ENCODE measurements around the gene SSMEM1.
A peak's percentile ranks its signal among the peaks of the same experiment; 100 is the strongest.

Gene SSMEM1

GRCh38 chr7:130196476-130196875 lies 11.2 kb upstream of the SSMEM1 start:
- peaks cover 91% of the 10 kb centered on the region for H3K36me3 Mint-ChIP-seq (ENCODE audit: low read depth)
- no peaks in the 10 kb centered on the region for H3K9me3 Mint-ChIP-seq
- peaks cover 12% of the 10 kb centered on the region for H3K4me1 Mint-ChIP-seq (ENCODE audit: low read depth)
- peak overlapping the region; percentile 9 for H3K27ac Mint-ChIP-seq
- no peak overlapping the region for H3K4me3 Mint-ChIP-seq
- no peaks in the 10 kb centered on the region for H3K27me3 Mint-ChIP-seq
- no peak for DNase-seq

DNA sequence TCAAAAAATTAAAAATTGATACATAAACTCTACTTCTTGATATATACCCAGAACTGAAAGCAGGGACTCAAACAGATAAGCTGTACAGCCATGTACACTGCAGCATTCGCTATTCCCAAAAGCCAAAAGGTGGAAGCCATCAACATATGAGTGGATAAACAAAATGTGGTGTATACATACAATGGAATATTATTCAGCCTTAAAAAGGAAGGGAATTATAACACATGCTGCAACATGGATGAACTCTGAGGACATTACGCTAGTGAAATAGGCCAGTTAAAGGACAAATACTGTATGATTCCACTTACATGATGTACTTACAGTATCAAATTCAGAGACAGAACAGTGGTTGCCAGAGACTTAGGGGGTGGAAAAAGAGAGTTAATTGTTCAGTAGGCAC lies 10.6 kb upstream of the SSMEM1 start:
- no peak overlapping the region for H3K4me3 Mint-ChIP-seq
- H3K27ac Mint-ChIP-seq = no peak overlapping the region
- H3K36me3 Mint-ChIP-seq (ENCODE audit: low read depth) = peaks cover 91% of the 10 kb centered on the region
- H3K27me3 Mint-ChIP-seq = no peaks in the 10 kb centered on the region
- no peak for DNase-seq
- H3K9me3 Mint-ChIP-seq = no peaks in the 10 kb centered on the region
- H3K4me1 Mint-ChIP-seq (ENCODE audit: low read depth) = peaks cover 16% of the 10 kb centered on the region

GRCh38 chr7:130201796-130202195 lies 5.9 kb upstream of the SSMEM1 start:
- Mint-ChIP-seq H3K27ac (no peak overlapping the region), H3K4me3 (no peak overlapping the region), H3K27me3 (no peaks in the 10 kb centered on the region), H3K4me1 (ENCODE audit: low read depth) (peaks cover 42% of the 10 kb centered on the region), H3K9me3 (no peaks in the 10 kb centered on the region), H3K36me3 (ENCODE audit: low read depth) (peaks cover 80% of the 10 kb centered on the region)
- DNase-seq = no peak

GRCh38 chr7:130205084-130205947 lies 2.3 kb upstream of the SSMEM1 start, which contains the start of gene TMEM209:
TSS of gene TMEM209 (minus strand) at chr7:130205406. CDS start at chr7:130205375, 31 bp downstream.
- Mint-ChIP-seq H3K27ac (peak within 1 kb of the TSS; percentile 100), H3K4me3 (peak within 1 kb of the TSS; percentile 99), H3K36me3 (ENCODE audit: low read depth) (peaks cover 47% of the 10 kb centered on the region), H3K9me3 (no peaks in the 10 kb centered on the region), H3K27me3 (no peaks in the 10 kb centered on the region), H3K4me1 (ENCODE audit: low read depth) (peaks cover 33% of the 10 kb centered on the region)
- peak; percentile 94 for DNase-seq

DNA sequence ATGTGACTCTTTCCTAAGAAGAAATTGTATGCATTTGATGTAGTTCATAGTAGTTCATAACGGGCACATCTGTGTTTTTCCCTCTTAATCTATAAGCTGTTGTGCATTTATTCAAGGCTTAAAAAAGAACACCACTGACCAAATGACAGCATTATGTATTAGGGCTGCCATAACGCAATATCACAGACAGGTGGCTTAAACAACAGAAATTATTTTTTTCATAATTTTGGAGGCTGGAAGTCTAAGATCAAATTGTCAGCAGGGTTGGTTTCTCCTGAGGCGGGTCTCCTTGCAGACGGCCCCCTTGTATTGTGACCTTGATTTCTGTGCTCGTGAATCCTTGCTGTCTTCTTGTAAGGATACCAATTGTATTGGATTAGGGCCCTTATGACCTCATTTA lies 627 bp upstream of the SSMEM1 start:
- H3K4me1 Mint-ChIP-seq (ENCODE audit: low read depth) = peaks cover 26% of the 10 kb centered on the region
- H3K27ac Mint-ChIP-seq = no peak overlapping the region
- no peak for DNase-seq
- peaks cover 32% of the 10 kb centered on the region for H3K36me3 Mint-ChIP-seq (ENCODE audit: low read depth)
- no peak overlapping the region for H3K4me3 Mint-ChIP-seq
- H3K9me3 Mint-ChIP-seq = no peaks in the 10 kb centered on the region
- H3K27me3 Mint-ChIP-seq = peaks cover 5% of the 10 kb centered on the region

DNA sequence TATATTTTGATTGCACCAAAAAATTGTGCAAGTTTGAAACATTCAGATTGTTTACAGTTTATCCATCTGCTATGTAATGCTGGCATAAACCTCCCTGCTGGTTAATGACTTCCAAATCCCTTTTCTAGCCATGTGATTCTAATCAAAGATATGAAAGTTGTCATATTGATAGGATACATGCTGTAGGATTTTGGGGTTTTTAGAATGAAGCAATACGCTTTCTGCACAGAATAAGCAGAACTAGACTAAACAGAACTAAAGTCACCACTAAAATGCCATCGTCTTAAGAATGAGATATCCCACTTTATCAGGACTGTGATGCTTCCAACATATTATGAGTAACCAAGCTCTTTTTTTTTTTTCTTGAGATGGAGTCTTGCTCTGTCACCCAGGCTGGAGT lies 856 bp downstream of the SSMEM1 start:
- H3K9me3 Mint-ChIP-seq = no peaks in the 10 kb centered on the region
- H3K4me3 Mint-ChIP-seq = no peak overlapping the region
- peaks cover 17% of the 10 kb centered on the region for H3K36me3 Mint-ChIP-seq (ENCODE audit: low read depth)
- DNase-seq = no peak
- H3K27me3 Mint-ChIP-seq = peaks cover 8% of the 10 kb centered on the region
- peaks cover 17% of the 10 kb centered on the region for H3K4me1 Mint-ChIP-seq (ENCODE audit: low read depth)
- no peak overlapping the region for H3K27ac Mint-ChIP-seq

DNA sequence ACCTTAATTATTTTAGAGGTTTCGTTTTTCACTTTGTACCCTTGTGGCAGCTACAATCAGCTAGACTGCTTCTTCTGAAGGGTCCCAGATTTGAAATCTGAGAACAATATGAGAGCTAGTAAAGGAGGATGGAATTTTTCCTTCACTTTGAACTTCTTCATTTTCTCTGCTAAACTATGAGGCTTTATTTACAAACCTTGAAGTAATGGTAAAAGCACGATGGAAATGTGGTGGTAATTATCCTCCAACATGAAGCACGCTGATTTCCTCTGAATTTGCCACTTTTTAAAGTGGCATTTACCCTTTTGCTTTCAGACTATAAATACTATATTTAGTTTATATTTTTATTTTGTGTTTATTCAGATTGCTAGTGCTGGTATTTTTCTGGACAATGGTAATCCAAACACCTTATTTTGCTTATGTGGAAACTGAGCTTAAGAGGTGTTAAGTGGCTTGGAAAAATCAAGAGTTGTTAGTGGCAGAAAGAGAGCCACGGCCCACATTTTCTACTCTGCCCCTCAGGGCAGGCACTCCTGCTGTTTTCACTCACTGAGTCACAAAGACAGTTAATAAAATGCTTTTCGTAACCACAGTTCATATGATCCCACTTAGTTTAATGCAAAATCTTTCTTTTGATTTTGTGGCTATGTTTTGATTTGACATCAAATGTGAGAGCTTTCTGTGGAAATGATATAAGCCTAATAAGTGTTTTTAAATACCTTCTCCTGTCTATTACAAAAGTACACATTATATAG lies 2.7 kb downstream of the SSMEM1 start:
- Mint-ChIP-seq H3K36me3 (ENCODE audit: low read depth) (peaks cover 2% of the 10 kb centered on the region), H3K4me3 (no peak overlapping the region), H3K27me3 (peaks cover 12% of the 10 kb centered on the region), H3K4me1 (ENCODE audit: low read depth) (peaks cover 4% of the 10 kb centered on the region), H3K9me3 (no peaks in the 10 kb centered on the region), H3K27ac (no peak overlapping the region)
- no peak for DNase-seq

GRCh38 chr7:130213828-130214227 lies 6.2 kb downstream of the SSMEM1 start:
- Mint-ChIP-seq H3K9me3 (no peaks in the 10 kb centered on the region), H3K27me3 (peaks cover 12% of the 10 kb centered on the region), H3K4me3 (no peak overlapping the region), H3K36me3 (ENCODE audit: low read depth) (no peaks in the 10 kb centered on the region), H3K4me1 (ENCODE audit: low read depth) (no peaks in the 10 kb centered on the region), H3K27ac (no peak overlapping the region)
- no peak for DNase-seq

- Mint-ChIP-seq H3K36me3 (ENCODE audit: low read depth) (no peaks in the 10 kb centered on the region), H3K27ac (no peak overlapping the region), H3K4me3 (no peak overlapping the region), H3K27me3 (peaks cover 12% of the 10 kb centered on the region), H3K4me1 (ENCODE audit: low read depth) (no peaks in the 10 kb centered on the region), H3K9me3 (no peaks in the 10 kb centered on the region)
- no peak for DNase-seq
Observed at GRCh38 chr7:130216025-130216424, 8.4 kb downstream of the SSMEM1 start.

DNA sequence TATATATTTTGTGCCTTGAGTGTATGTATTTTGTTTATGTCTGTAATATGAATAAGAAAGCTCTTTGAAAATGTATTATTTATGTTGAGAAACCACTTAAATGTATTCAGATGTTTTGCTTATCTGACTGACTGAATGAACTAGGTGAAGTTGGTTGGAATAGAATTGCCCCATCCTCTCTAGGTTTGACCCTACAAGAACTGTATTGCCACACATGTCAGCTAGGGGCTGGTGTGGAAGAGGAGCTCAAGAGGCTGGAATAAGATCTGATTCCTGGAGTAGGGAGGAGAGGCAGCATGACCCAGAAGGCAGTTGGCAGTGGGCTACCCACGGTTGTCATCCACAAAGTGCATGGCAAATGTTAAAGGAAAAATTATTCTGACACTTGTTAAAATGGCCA lies 9.1 kb downstream of the SSMEM1 start:
- Mint-ChIP-seq H3K36me3 (ENCODE audit: low read depth) (no peaks in the 10 kb centered on the region), H3K27ac (no peak overlapping the region), H3K4me3 (no peak overlapping the region)

DNA sequence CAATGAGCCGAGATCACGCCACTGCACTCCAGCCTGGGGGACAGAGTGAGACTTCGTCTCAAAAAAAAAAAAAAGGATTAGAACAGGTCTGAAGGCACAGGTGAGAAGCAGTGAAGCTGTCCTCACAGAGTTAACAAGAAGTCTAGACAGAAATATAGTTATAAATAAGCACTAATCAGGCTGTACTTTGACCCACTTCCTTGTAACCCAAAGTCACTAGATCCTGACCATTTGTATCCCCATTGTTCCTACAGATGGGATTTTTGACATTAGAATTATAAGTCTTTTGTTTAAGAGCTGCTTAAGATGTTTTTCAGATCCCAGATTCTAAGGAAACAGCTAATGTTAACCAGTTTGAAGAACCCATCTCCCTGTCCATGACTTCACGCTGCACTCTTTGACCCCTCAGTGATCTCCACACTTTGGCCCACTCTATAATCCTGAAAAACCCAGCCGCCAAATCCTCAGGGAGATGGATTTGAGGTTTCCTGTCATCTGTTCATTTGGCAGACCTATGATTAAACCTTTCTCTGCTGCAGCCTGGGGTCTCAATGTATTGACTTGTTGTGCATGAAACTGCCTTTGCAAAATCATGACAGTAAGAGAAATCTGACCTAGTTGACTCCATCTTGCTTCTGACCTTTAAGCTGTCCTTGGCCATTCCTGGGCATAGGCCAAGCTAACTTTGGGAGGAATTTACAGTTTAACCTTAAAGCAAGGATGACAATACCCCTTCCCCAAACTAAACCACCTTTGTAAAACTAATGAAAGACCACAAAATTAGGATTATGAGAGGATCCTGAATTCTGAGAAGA lies 11.4 kb downstream of the SSMEM1 start:
- Mint-ChIP-seq H3K4me3 (no peak overlapping the region), H3K27ac (no peak overlapping the region), H3K9me3 (no peaks in the 10 kb centered on the region)

More for the DNA sequence above, 9.1 kb downstream of the SSMEM1 start:
- H3K9me3 Mint-ChIP-seq = no peaks in the 10 kb centered on the region
- peaks cover 9% of the 10 kb centered on the region for H3K27me3 Mint-ChIP-seq
- DNase-seq = no peak
- H3K4me1 Mint-ChIP-seq (ENCODE audit: low read depth) = no peaks in the 10 kb centered on the region

DNA sequence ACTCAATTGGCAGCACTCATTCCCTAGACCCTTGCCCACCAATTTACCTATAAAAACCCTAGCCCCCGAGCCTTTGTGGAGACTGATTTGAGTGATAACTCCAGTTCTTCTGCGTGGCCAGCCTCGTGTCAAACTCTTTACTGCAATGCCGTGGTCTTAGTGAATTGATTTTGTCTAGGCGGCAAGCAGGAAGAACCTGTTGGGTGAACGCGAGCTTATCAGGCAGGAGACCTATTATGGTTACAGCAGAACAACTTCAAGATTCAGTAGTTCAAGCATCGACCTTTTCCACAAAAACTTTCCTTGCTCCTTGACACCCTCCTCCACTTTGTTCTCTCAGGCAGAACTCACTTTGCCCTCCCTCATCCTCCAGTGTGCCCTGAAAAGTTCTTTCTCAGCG lies 12.2 kb downstream of the SSMEM1 start:
- Mint-ChIP-seq H3K27ac (no peak overlapping the region), H3K9me3 (no peaks in the 10 kb centered on the region), H3K4me3 (no peak overlapping the region), H3K4me1 (ENCODE audit: low read depth) (no peaks in the 10 kb centered on the region), H3K27me3 (no peaks in the 10 kb centered on the region), H3K36me3 (ENCODE audit: low read depth) (no peaks in the 10 kb centered on the region)
- DNase-seq = no peak

More for the DNA sequence above, 11.4 kb downstream of the SSMEM1 start:
- Mint-ChIP-seq H3K36me3 (ENCODE audit: low read depth) (no peaks in the 10 kb centered on the region), H3K4me1 (ENCODE audit: low read depth) (no peaks in the 10 kb centered on the region), H3K27me3 (peaks cover 4% of the 10 kb centered on the region)
- DNase-seq = no peak

- Mint-ChIP-seq H3K4me3 (no peak overlapping the region), H3K9me3 (no peaks in the 10 kb centered on the region), H3K4me1 (ENCODE audit: low read depth) (no peaks in the 10 kb centered on the region), H3K27ac (no peak overlapping the region), H3K36me3 (ENCODE audit: low read depth) (no peaks in the 10 kb centered on the region), H3K27me3 (no peaks in the 10 kb centered on the region)
- no peak for DNase-seq
Observed at GRCh38 chr7:130221746-130222145, 14.1 kb downstream of the SSMEM1 start.

DNA sequence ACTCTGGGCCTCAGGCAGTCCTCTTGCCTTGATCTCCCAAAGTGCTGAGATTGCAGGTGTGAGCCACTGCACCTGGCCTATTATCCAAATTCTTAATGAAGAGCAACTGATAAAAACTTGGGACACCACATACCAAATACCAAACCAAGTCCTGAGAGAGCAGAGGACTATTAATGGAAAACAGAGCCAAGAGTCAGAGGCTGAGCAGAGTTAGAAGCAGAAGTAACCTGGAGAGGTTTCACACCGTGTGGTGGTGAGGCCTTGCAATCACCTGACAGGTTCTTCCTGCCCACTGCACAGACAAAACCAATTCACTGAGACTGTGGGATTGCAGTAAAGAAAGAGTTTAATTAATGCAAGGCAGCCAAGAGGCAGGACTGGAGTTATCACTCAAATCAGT lies 16.0 kb downstream of the SSMEM1 start:
- no peak for DNase-seq
- Mint-ChIP-seq H3K4me3 (no peak overlapping the region), H3K9me3 (no peaks in the 10 kb centered on the region), H3K27ac (no peak overlapping the region), H3K27me3 (no peaks in the 10 kb centered on the region), H3K36me3 (ENCODE audit: low read depth) (no peaks in the 10 kb centered on the region), H3K4me1 (ENCODE audit: low read depth) (no peaks in the 10 kb centered on the region)

All from activated T-cell treated with anti-CD3 and anti-CD28 coated beads, Interleukin-2, amount 50 U/mL, for 24 hours (primary cell).